ENCODE data around the gene ABCG4.

DNA sequence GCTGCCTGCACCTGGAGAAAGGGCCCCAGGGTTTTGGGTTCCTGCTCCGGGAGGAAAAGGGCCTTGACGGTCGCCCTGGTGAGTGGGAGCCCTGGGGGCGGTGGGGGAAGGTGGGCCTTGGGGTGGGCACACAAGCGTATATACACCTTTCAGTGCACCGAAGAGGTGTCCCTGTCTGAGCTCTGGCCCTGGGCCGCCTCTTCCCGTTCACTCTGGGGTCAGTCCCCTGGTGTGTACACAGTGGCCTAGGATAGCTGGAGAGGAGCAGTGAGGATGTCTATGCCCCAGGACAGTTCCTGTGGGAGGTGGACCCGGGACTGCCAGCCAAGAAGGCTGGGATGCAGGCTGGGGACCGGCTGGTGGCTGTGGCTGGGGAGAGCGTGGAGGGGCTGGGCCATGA is 39.2 kb downstream of the ABCG4 start:
- TF ChIP-seq POLR2A (IDR thresholded peaks at IDR 0.05): no peak
- TF ChIP-seq, protein P1, sequence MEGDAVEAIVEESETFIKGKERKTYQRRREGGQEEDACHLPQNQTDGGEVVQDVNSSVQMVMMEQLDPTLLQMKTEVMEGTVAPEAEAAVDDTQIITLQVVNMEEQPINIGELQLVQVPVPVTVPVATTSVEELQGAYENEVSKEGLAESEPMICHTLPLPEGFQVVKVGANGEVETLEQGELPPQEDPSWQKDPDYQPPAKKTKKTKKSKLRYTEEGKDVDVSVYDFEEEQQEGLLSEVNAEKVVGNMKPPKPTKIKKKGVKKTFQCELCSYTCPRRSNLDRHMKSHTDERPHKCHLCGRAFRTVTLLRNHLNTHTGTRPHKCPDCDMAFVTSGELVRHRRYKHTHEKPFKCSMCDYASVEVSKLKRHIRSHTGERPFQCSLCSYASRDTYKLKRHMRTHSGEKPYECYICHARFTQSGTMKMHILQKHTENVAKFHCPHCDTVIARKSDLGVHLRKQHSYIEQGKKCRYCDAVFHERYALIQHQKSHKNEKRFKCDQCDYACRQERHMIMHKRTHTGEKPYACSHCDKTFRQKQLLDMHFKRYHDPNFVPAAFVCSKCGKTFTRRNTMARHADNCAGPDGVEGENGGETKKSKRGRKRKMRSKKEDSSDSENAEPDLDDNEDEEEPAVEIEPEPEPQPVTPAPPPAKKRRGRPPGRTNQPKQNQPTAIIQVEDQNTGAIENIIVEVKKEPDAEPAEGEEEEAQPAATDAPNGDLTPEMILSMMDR (IDR thresholded peaks at IDR 0.05): no peak

Measured in thyroid gland (tissue), 4 donors.